Type B pancreatic cell (in vitro differentiated cells): ENCODE results near the gene OR10D3. TPM values are rescaled to one million over a fixed set of nuclear protein-coding genes. Genes with fewer than 3 reads are reported as not detected.
A peak's percentile ranks its signal among the peaks of the same experiment; 100 is the strongest.

Experiments
- DNase-seq: peaks from one replicate; pipeline ENCODE4 v3.0.0; 2021; ENCODE audit warnings: mixed read lengths; ENCODE audit not compliant: unreplicated experiment; ENCODE audit errors: extremely low spot score
- H3K27ac Mint-ChIP-seq: 2 replicates; pipeline ENCODE4 v1.8.0; 2021; ENCODE audit warnings: mild to moderate bottlenecking, mixed read lengths
- H3K27me3 Mint-ChIP-seq: 2 replicates; pipeline ENCODE4 v1.8.0; 2021; ENCODE audit warnings: mixed read lengths
- H3K36me3 Mint-ChIP-seq: 2 replicates; pipeline ENCODE4 v1.8.0; 2021; ENCODE audit warnings: mixed read lengths
- H3K4me1 Mint-ChIP-seq: one replicate; pipeline ENCODE4 v1.8.0; 2021; ENCODE audit warnings: mixed read lengths; ENCODE audit not compliant: unreplicated experiment
- H3K4me3 Mint-ChIP-seq: 2 replicates; pipeline ENCODE4 v1.8.0; 2021; ENCODE audit warnings: mild to moderate bottlenecking, mixed read lengths
- H3K9me3 Mint-ChIP-seq: 2 replicates; pipeline ENCODE4 v1.8.0; 2021; ENCODE audit warnings: mixed read lengths
- CTCF ChIP-seq: fragments of 200-600 bp; sonication (generic); conservative IDR thresholded peaks from 2 replicates; pipeline ENCODE4 v1.5.0; 2021; ENCODE audit warnings: antibody characterized with exemption, mild to moderate bottlenecking
- total RNA-seq: library from RNA; stranded (reverse); gene quantifications from 2 replicates; pipeline ENCODE4 v1.2.1, GENCODE V29; 2021; ENCODE audit warnings: low replicate concordance

The OR10D3 gene
- total RNA-seq, 1 donor from 2014 or later: not detected

DNA sequence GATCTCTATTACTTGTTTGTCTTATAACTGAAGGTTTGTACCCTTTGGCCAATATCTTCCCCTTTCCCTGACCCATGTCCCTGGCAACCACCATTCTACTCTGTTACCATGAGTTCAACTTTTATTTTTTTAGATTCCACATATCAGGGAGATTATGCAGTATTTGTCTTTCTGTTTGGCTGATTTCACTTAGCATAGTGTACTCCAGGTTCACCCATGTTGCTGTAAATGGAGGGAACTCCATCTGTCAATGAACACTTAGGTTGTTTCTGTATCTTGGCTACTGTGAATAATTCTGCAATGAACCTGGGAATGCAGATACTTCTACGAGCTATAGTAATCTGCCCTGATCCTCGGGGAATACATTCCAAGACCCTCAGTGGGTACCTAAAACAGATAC lies 14.9 kb downstream of the OR10D3 start:
- Mint-ChIP-seq H3K9me3 (no peaks in the 10 kb centered on the region), H3K36me3 (no peaks in the 10 kb centered on the region), H3K4me3 (no peak overlapping the region), H3K27me3 (no peaks in the 10 kb centered on the region), H3K4me1 (no peaks in the 10 kb centered on the region), H3K27ac (peak overlapping the region; percentile 8)
- no peak for TF ChIP-seq CTCF
- DNase-seq: no peak

- no peaks in the 10 kb centered on the region for H3K9me3 Mint-ChIP-seq
- no peaks in the 10 kb centered on the region for H3K36me3 Mint-ChIP-seq
- H3K4me3 Mint-ChIP-seq: no peak overlapping the region
- no peaks in the 10 kb centered on the region for H3K27me3 Mint-ChIP-seq
- peak overlapping the region; percentile 66 for H3K27ac Mint-ChIP-seq
- no peak for DNase-seq
- H3K4me1 Mint-ChIP-seq: no peaks in the 10 kb centered on the region
- no peak for TF ChIP-seq CTCF
Measured at GRCh38 chr11:124198897-124199296, 15.8 kb downstream of the OR10D3 start.

GRCh38 chr11:124199702-124200101 lies 16.6 kb downstream of the OR10D3 start:
- no peak overlapping the region for H3K27ac Mint-ChIP-seq
- TF ChIP-seq CTCF: no peak
- no peaks in the 10 kb centered on the region for H3K36me3 Mint-ChIP-seq
- H3K27me3 Mint-ChIP-seq: no peaks in the 10 kb centered on the region
- no peaks in the 10 kb centered on the region for H3K9me3 Mint-ChIP-seq
- DNase-seq: no peak
- no peak overlapping the region for H3K4me3 Mint-ChIP-seq
- no peaks in the 10 kb centered on the region for H3K4me1 Mint-ChIP-seq

DNA sequence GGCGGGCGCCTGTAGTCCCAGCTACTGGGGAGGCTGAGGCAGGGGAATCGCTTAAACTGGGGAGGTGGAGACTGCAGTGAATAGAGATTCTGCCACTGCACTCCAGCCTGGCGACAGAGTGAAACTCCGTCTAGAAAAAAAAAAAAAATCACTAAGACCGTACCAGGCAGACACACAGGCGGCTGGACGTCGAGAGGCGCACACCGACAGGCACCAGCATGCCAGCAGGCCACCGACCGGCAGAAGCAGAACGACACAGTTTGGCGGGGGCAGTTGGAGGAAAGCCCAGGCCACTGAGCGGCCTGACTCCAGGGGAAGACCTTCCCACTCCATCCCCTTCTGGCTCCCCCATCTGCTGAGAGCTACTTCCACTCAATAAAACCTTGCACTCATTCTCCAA lies 17.5 kb downstream of the OR10D3 start:
- no peak overlapping the region for H3K27ac Mint-ChIP-seq
- H3K9me3 Mint-ChIP-seq: no peaks in the 10 kb centered on the region
- no peaks in the 10 kb centered on the region for H3K4me1 Mint-ChIP-seq
- H3K27me3 Mint-ChIP-seq: no peaks in the 10 kb centered on the region
- H3K36me3 Mint-ChIP-seq: no peaks in the 10 kb centered on the region
- no peak for DNase-seq
- H3K4me3 Mint-ChIP-seq: no peak overlapping the region
- TF ChIP-seq CTCF: no peak

- Mint-ChIP-seq H3K9me3 (no peaks in the 10 kb centered on the region), H3K4me1 (no peaks in the 10 kb centered on the region), H3K27me3 (peaks cover 4% of the 10 kb centered on the region), H3K36me3 (no peaks in the 10 kb centered on the region), H3K27ac (no peak overlapping the region), H3K4me3 (no peak overlapping the region)
- TF ChIP-seq CTCF: no peak
- no peak for DNase-seq
Measured at GRCh38 chr11:124202951-124203350, 19.8 kb downstream of the OR10D3 start.

DNA sequence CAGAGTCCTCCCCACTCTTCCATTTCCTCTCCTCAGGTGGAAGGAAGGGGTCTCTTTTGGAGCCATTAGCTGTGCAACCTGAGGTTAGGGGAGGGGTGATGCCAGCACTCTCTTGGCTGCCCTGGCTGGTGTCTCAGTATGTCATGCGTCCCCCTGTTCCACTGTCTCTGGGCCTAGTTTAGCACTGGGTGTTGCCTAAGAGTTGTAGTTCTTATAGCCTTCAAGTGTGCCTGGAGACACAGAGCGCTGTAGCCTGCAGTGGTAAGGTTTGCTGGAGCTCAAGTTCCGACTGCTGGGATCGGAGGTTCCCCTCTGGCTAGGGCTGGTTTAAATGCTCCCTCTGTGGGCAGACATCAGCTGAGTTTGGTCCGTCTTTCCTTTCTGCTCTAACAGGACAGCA lies 20.9 kb downstream of the OR10D3 start:
- no peak for TF ChIP-seq CTCF
- Mint-ChIP-seq H3K27ac (no peak overlapping the region), H3K36me3 (no peaks in the 10 kb centered on the region), H3K27me3 (peaks cover 4% of the 10 kb centered on the region), H3K4me1 (no peaks in the 10 kb centered on the region), H3K4me3 (no peak overlapping the region), H3K9me3 (no peaks in the 10 kb centered on the region)
- no peak for DNase-seq
